ENCODE results near the gene KY. TPM values are rescaled to one million over a fixed set of nuclear protein-coding genes. Genes with fewer than 3 reads are reported as not detected.

The KY gene
- total and polyA plus RNA-seq, 10 of the 15 experiments (the other 5 are each of a cell fraction or from before 2014, with no cell fraction given): 0.04 to 0.11 TPM; not detected in 8

DNA sequence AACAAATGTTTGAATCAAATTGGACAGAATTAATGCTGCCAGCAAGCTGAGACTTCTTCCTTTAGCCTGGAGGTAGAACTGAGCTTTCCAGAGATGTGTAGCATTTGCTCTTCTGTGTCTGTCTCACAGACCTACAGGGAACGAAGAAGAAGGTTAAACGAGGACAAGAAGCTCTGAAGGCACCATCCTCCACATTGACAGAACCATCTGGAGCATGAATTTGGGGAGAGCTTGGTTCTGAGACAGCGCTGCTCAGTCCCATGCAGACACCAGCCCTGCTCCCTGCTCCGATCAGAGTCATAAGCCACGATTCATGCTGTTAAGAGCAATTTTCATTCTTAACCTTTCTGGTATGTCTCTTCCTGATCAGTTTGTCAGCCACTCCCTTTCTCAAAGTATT is 7.7 kb upstream of the KY start:
- H3K9me3 ChIP-seq (replicated peaks; ENCODE audit: control insufficient read depth, insufficient read depth, low read length): no peaks in the 10 kb centered on the region
- ChIA-PET CTCF (no interaction called here), SMC1A (ENCODE audit: uncharacterized antibody, unreplicated experiment) (no interaction called here), POLR2A (no interaction called here), RAD21 (ENCODE audit: unreplicated experiment) (interaction anchor here (0.5 kb wide), 1 partner anchor 120 kb away, joined by 3 read pairs; no protein-coding TSS in a partner anchor)
- 11% methylated on average over 5 of the region's 5 CpGs for WGBS (ENCODE audit: insufficient coverage, insufficient replicate concordance, low lambda C conversion rate, missing lambda C conversion rate)
- H3K27ac ChIP-seq (ENCODE audit: control insufficient read depth, insufficient read depth): no peak overlapping the region
- H3K4me3 ChIP-seq: no peak overlapping the region
- intact Hi-C loops (cut with micrococcal nuclease; ENCODE audit: unreplicated experiment) (no loop called here), in situ Hi-C loops (cut with MboI) (no loop called here)
- no peaks in the 10 kb centered on the region; the same call in 1 of the 2 replicates for H4K20me1 ChIP-seq (ENCODE audit: control insufficient read depth, insufficient read depth)
- no peaks in the 10 kb centered on the region for H3K27me3 ChIP-seq (replicated peaks in 1 of 2; ENCODE audit: control insufficient read depth in 2 of 2, insufficient read depth in 2 of 2, low read length in 1 of 2)
- DNase-seq (ENCODE audit: low read depth, low spot score) (no peak), ATAC-seq (no peak), FAIRE-seq (no peak)
- H3K79me2 ChIP-seq (ENCODE audit: control insufficient read depth, insufficient read depth, low read length): no peaks in the 10 kb centered on the region
- H3K4me2 ChIP-seq (ENCODE audit: control insufficient read depth, insufficient read depth): no peak overlapping the region
- no peaks in the 10 kb centered on the region for H3K4me1 ChIP-seq (ENCODE audit: control insufficient read depth, insufficient read depth, low read length)
- H3K36me3 ChIP-seq (ENCODE audit: control insufficient read depth in 2 of 2, insufficient read depth in 2 of 2, low read length in 1 of 2): no peaks in the 10 kb centered on the region
- H2AFZ ChIP-seq (ENCODE audit: control insufficient read depth, low read depth, low read length): no peak overlapping the region
- BruUV-seq (replicated peaks): no TSS peak
- no peak overlapping the region for H3K9ac ChIP-seq (ENCODE audit: control insufficient read depth, insufficient read depth, low read length)
- TF ChIP-seq ATF7 (IDR thresholded peaks at IDR 0.05; ENCODE audit: low read depth) (no peak), MTA2 (IDR thresholded peaks at IDR 0.05; ENCODE audit: low read depth) (no peak), GATAD2B (conservative IDR thresholded peaks at IDR 0.05; ENCODE audit: low read depth) (no peak), CBX3 (IDR thresholded peaks at IDR 0.05; ENCODE audit: borderline replicate concordance, low read depth) (no peak), PML (IDR thresholded peaks at IDR 0.05; ENCODE audit: low read length) (no peak), STAT1 (conservative IDR thresholded peaks at IDR 0.05) (no peak)
- TF ChIP-seq, protein P1, sequence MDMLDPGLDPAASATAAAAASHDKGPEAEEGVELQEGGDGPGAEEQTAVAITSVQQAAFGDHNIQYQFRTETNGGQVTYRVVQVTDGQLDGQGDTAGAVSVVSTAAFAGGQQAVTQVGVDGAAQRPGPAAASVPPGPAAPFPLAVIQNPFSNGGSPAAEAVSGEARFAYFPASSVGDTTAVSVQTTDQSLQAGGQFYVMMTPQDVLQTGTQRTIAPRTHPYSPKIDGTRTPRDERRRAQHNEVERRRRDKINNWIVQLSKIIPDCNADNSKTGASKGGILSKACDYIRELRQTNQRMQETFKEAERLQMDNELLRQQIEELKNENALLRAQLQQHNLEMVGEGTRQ (IDR thresholded peaks at IDR 0.05; ENCODE audit: borderline replicate concordance, low read depth, low read length): no peak
- TF ChIP-seq, protein P2, sequence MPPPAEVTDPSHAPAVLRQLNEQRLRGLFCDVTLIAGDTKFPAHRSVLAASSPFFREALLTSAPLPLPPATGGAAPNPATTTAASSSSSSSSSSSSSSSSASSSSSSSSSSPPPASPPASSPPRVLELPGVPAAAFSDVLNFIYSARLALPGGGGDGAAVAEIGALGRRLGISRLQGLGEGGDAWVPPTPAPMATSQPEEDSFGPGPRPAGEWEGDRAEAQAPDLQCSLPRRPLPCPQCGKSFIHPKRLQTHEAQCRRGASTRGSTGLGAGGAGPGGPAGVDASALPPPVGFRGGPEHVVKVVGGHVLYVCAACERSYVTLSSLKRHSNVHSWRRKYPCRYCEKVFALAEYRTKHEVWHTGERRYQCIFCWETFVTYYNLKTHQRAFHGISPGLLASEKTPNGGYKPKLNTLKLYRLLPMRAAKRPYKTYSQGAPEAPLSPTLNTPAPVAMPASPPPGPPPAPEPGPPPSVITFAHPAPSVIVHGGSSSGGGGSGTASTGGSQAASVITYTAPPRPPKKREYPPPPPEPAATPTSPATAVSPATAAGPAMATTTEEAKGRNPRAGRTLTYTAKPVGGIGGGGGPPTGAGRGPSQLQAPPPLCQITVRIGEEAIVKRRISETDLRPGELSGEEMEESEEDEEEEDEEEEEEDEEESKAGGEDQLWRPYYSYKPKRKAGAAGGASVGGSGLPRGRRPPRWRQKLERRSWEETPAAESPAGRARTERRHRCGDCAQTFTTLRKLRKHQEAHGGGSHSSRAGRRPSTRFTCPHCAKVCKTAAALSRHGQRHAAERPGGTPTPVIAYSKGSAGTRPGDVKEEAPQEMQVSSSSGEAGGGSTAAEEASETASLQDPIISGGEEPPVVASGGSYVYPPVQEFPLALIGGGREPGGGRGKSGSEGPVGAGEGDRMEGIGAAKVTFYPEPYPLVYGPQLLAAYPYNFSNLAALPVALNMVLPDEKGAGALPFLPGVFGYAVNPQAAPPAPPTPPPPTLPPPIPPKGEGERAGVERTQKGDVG (CRISPR knock-in tag; IDR thresholded peaks at IDR 0.05): no peak
- TF ChIP-seq, protein P3, sequence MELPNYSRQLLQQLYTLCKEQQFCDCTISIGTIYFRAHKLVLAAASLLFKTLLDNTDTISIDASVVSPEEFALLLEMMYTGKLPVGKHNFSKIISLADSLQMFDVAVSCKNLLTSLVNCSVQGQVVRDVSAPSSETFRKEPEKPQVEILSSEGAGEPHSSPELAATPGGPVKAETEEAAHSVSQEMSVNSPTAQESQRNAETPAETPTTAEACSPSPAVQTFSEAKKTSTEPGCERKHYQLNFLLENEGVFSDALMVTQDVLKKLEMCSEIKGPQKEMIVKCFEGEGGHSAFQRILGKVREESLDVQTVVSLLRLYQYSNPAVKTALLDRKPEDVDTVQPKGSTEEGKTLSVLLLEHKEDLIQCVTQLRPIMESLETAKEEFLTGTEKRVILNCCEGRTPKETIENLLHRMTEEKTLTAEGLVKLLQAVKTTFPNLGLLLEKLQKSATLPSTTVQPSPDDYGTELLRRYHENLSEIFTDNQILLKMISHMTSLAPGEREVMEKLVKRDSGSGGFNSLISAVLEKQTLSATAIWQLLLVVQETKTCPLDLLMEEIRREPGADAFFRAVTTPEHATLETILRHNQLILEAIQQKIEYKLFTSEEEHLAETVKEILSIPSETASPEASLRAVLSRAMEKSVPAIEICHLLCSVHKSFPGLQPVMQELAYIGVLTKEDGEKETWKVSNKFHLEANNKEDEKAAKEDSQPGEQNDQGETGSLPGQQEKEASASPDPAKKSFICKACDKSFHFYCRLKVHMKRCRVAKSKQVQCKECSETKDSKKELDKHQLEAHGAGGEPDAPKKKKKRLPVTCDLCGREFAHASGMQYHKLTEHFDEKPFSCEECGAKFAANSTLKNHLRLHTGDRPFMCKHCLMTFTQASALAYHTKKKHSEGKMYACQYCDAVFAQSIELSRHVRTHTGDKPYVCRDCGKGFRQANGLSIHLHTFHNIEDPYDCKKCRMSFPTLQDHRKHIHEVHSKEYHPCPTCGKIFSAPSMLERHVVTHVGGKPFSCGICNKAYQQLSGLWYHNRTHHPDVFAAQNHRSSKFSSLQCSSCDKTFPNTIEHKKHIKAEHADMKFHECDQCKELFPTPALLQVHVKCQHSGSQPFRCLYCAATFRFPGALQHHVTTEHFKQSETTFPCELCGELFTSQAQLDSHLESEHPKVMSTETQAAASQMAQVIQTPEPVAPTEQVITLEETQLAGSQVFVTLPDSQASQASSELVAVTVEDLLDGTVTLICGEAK (IDR thresholded peaks at IDR 0.05; ENCODE audit: borderline replicate concordance): no peak
- TF ChIP-seq, protein P4, sequence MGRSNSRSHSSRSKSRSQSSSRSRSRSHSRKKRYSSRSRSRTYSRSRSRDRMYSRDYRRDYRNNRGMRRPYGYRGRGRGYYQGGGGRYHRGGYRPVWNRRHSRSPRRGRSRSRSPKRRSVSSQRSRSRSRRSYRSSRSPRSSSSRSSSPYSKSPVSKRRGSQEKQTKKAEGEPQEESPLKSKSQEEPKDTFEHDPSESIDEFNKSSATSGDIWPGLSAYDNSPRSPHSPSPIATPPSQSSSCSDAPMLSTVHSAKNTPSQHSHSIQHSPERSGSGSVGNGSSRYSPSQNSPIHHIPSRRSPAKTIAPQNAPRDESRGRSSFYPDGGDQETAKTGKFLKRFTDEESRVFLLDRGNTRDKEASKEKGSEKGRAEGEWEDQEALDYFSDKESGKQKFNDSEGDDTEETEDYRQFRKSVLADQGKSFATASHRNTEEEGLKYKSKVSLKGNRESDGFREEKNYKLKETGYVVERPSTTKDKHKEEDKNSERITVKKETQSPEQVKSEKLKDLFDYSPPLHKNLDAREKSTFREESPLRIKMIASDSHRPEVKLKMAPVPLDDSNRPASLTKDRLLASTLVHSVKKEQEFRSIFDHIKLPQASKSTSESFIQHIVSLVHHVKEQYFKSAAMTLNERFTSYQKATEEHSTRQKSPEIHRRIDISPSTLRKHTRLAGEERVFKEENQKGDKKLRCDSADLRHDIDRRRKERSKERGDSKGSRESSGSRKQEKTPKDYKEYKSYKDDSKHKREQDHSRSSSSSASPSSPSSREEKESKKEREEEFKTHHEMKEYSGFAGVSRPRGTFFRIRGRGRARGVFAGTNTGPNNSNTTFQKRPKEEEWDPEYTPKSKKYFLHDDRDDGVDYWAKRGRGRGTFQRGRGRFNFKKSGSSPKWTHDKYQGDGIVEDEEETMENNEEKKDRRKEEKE (IDR thresholded peaks at IDR 0.05): no peak
